HCT116 (cell line): ENCODE measurements around the gene SLC16A13. TPM values are rescaled to one million over a fixed set of nuclear protein-coding genes. Genes with fewer than 3 reads are reported as not detected.

Experiments used
- ATAC-seq: fragments of 200-7000 bp; cut with Tn5 transposase; 2 replicates; pipeline ENCODE4 v1.9.1; 2020; ENCODE audit warnings: mild to moderate bottlenecking, moderate library complexity
- BruUV-seq: library from RNA; stranded (reverse); fragments of 400-500 nt; replicated peaks from 2 replicates; lab custom pipeline; 2021; lab: Mats Ljungman, UMichigan
- CTCF ChIA-PET: fragments of 300-600 bp; sonication (Branson Sonifier 250); formaldehyde crosslinking; loops from one replicate; lab custom pipeline; 2021; ENCODE audit warnings: antibody characterized with exemption; lab: Charles Lee
- POLR2A ChIA-PET: fragments of 300-600, 350-600 bp; sonication (Branson Sonifier 250); formaldehyde crosslinking; loops from one replicate; lab custom pipeline; 2021; ENCODE audit warnings: antibody characterized with exemption; lab: Charles Lee
- RAD21 ChIA-PET, 2 experiments: fragments of 300-600 bp; sonication (Branson Sonifier 250); formaldehyde crosslinking; loops; one replicate each; lab custom pipeline; 2023; ENCODE audit warnings: low total read pairs in 2 of 2; ENCODE audit not compliant: uncharacterized antibody in 2 of 2, unreplicated experiment in 2 of 2, low non-redundant PET in 1 of 2; lab: Charles Lee
- DNase-seq: peaks from one replicate; pipeline ENCODE4 v3.0.0-alpha.2; 2010; ENCODE audit warnings: low read depth, low spot score
- H2AFZ ChIP-seq: fragments of 200-600 bp; shearing (Covaris generic), sonication (generic); 2 replicates; pipeline ENCODE4 v1.6.1; 2017; ENCODE audit warnings: low read depth, mixed run types, mixed read lengths, antibody characterized with exemption, low read length; ENCODE audit not compliant: poor library complexity, severe bottlenecking
- H3K27ac ChIP-seq: 2 replicates; pipeline ENCODE4 v1.5.1; 2012; ENCODE audit warnings: low read depth, low read length
- H3K27me3 ChIP-seq: fragments of 200-600 bp; sonication (generic); 2 replicates; pipeline ENCODE4 v1.6.1; 2016; ENCODE audit warnings: mixed run types, low read length, mixed read lengths; ENCODE audit not compliant: insufficient read depth
- H3K36me3 ChIP-seq, 2 experiments: fragments of 200-500 bp in 1 of 2; fragments of 200-600 bp in 1 of 2; sonication (Bioruptor generic) in 1 of 2; sonication (generic) in 1 of 2; 2 replicates each; pipeline versions ENCODE4 v1.5.1 to v1.6.1; 2014 to 2016; ENCODE audit warnings: low read length in 2 of 2, inconsistent platforms in 1 of 2, mixed read lengths in 1 of 2, mixed run types in 1 of 2; ENCODE audit not compliant: insufficient read depth in 2 of 2, control insufficient read depth in 1 of 2
- H3K4me1 ChIP-seq, 2 experiments: fragments of 200-600 bp in 1 of 2; sonication (generic) in 1 of 2; 2 replicates each; pipeline versions ENCODE4 v1.5.1 to v1.6.1; 2012 to 2017; ENCODE audit warnings: low read length in 2 of 2, inconsistent platforms in 1 of 2, mild to moderate bottlenecking in 1 of 2, mixed read lengths in 1 of 2, mixed run types in 1 of 2, moderate library complexity in 1 of 2; ENCODE audit not compliant: insufficient read depth in 2 of 2, control insufficient read depth in 1 of 2
- H3K4me2 ChIP-seq: fragments of 200-600 bp; sonication (generic); 2 replicates; pipeline ENCODE4 v1.6.1; 2017; ENCODE audit warnings: mixed run types, low read length, mixed read lengths
- H3K4me3 ChIP-seq, 2 experiments: fragments of 200-600 bp in 1 of 2; sonication (generic) in 1 of 2; replicated peaks in 1 of 2; 2 replicates each; pipeline ENCODE4 v1.5.1; 2011 to 2016; ENCODE audit warnings: low read length in 2 of 2, control low read depth in 1 of 2, low read depth in 1 of 2, mild to moderate bottlenecking in 1 of 2, mixed read lengths in 1 of 2, mixed run types in 1 of 2
- H3K79me2 ChIP-seq: fragments of 200-600 bp; sonication (generic); 2 replicates; pipeline ENCODE4 v1.6.1; 2017; ENCODE audit warnings: mild to moderate bottlenecking, mixed run types, low read length, moderate library complexity, mixed read lengths; ENCODE audit not compliant: insufficient read depth
- H3K9ac ChIP-seq: fragments of 200-600 bp; sonication (generic); 2 replicates; pipeline ENCODE4 v1.6.1; 2016; ENCODE audit warnings: low read length, mixed read lengths
- H3K9me2 ChIP-seq: fragments of 200-600 bp; sonication (generic), shearing (Covaris generic); 2 replicates; pipeline ENCODE4 v1.6.1; 2017; ENCODE audit warnings: mixed run types, mild to moderate bottlenecking, moderate library complexity; ENCODE audit not compliant: insufficient read depth
- H3K9me3 ChIP-seq, 2 experiments: fragments of 200-500 bp in 1 of 2; fragments of 200-600 bp in 1 of 2; sonication (Bioruptor generic) in 1 of 2; sonication (generic) in 1 of 2; 2 replicates each; pipeline ENCODE4 v1.6.1; 2014 to 2017; ENCODE audit warnings: low read length in 2 of 2, mixed read lengths in 2 of 2, inconsistent platforms in 1 of 2, low read depth in 1 of 2, mild to moderate bottlenecking in 1 of 2, mixed run types in 1 of 2, moderate library complexity in 1 of 2; ENCODE audit not compliant: control insufficient read depth in 1 of 2, insufficient read depth in 1 of 2
- H4K20me1 ChIP-seq: fragments of 200-600 bp; sonication (generic), shearing (Covaris generic); 2 replicates; pipeline ENCODE4 v1.6.1; 2017; ENCODE audit warnings: mixed run types, mild to moderate bottlenecking, moderate library complexity; ENCODE audit not compliant: insufficient read depth
- CBX3 ChIP-seq: IDR thresholded peaks from 2 replicates; pipeline ENCODE4 v1.6.1; 2012; ENCODE audit warnings: low read depth
- ELF1 ChIP-seq: IDR thresholded peaks from 2 replicates; pipeline ENCODE4 v1.6.1; 2012; ENCODE audit warnings: low read depth, borderline replicate concordance
- FOSL1 ChIP-seq: IDR thresholded peaks from 2 replicates; pipeline ENCODE4 v1.6.1; 2012; ENCODE audit warnings: low read depth
- JUND ChIP-seq: IDR thresholded peaks from 2 replicates; pipeline ENCODE4 v1.6.1; 2012
- POLR2A ChIP-seq: IDR thresholded peaks from 2 replicates; pipeline ENCODE4 v1.7.0; 2011; ENCODE audit warnings: borderline replicate concordance; ENCODE audit not compliant: insufficient read depth, insufficient read length; ENCODE audit errors: extremely low read depth
- RAD21 ChIP-seq: IDR thresholded peaks from 2 replicates; pipeline ENCODE4 v1.6.1; 2012; ENCODE audit warnings: low read depth, mild to moderate bottlenecking
- TCF7L2 ChIP-seq: IDR thresholded peaks from 2 replicates; pipeline ENCODE4 v1.7.0; 2011; ENCODE audit warnings: borderline replicate concordance, inconsistent platforms; ENCODE audit not compliant: insufficient read depth, insufficient read length; ENCODE audit errors: extremely low read depth
- YY1 ChIP-seq: IDR thresholded peaks from 2 replicates; pipeline ENCODE4 v1.6.1; 2011; ENCODE audit warnings: low read length, low read depth, moderate library complexity, mild to moderate bottlenecking; ENCODE audit not compliant: insufficient replicate concordance; ENCODE audit errors: extremely low read depth
- ZFX ChIP-seq: fragments of 450-650 bp; IDR thresholded peaks from 2 replicates; pipeline ENCODE4 v1.6.1; 2017
- ZNF274 ChIP-seq: fragments of 200-500 bp; sonication (Bioruptor generic); IDR thresholded peaks from 2 replicates; pipeline ENCODE4 v1.6.1; 2014; ENCODE audit warnings: mild to moderate bottlenecking, low read depth, low read length, inconsistent platforms
- intact Hi-C: fragments of 100-400 bp; cut with micrococcal nuclease; formaldehyde crosslinking; loops from 2 replicates; pipeline ENCODE4 v1.10.0; 2022
- total RNA-seq: library from RNA; stranded (reverse); gene quantifications from one replicate; pipeline ENCODE4 v1.2.1, GENCODE V29; 2021; ENCODE audit not compliant: unreplicated experiment
- TF ChIP-seq, protein P1 (sequence below): IDR thresholded peaks from 2 replicates; pipeline ENCODE4 v1.6.1; 2012; ENCODE audit warnings: low read depth
- TF ChIP-seq, protein P2 (sequence below): IDR thresholded peaks from 2 replicates; pipeline ENCODE4 v1.6.1; 2011; ENCODE audit warnings: mild to moderate bottlenecking, low read length, moderate library complexity; ENCODE audit not compliant: insufficient replicate concordance; ENCODE audit errors: extremely low read depth

The SLC16A13 gene
- total RNA-seq, 1 experiment from 2014 or later, result 6.8 TPM

DNA sequence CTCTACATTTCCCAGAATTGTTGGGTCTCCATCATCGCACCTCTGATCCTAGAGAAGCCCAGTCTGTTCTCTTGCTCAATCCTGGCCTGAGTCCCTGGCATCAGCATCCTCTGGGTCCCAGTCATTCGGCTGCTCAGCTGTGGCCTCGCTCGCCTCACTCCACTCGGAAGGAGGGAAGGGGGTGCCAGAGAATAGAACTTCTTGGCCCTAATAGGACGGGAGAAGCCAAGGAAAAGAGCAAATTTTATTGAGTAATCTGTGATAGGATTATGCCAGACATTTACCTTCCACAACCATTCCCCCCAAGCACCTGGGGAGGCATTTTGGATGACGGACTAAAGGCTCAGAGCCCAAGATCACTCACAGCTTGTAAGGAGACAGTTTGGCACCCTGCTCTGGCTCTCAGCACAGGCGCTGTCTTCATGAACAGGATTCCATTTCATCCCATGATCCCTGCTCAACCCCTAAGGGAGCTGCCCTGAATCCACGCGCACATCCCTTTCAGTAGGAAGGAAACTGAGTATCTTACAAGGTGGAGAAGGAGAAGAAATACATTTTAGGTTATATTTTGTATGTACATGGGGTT lies 44.7 kb downstream of the SLC16A13 start:
- Histone ChIP-seq H4K20me1 (no peaks in the 10 kb centered on the region), H3K4me3 (no peak overlapping the region), H3K9me3 (no peaks in the 10 kb centered on the region), H3K27ac (no peak overlapping the region), H3K79me2 (no peaks in the 10 kb centered on the region), H2AFZ (no peak overlapping the region), H3K27me3 (no peaks in the 10 kb centered on the region), H3K9ac (no peak overlapping the region), H3K4me2 (no peak overlapping the region), H3K9me2 (no peaks in the 10 kb centered on the region), H3K36me3 (no peaks in the 10 kb centered on the region), H3K4me1 (no peaks in the 10 kb centered on the region)
- no peak for TF ChIP-seq FOSL1
- TF ChIP-seq ZFX, result no peak
- no peak for TF ChIP-seq CBX3
- TF ChIP-seq YY1, result no peak
- TF ChIP-seq JUND, result no peak
- TF ChIP-seq RAD21, result no peak
- TF ChIP-seq ZNF274, result no peak
- TF ChIP-seq POLR2A, result no peak
- TF ChIP-seq TCF7L2, result no peak
- no peak for TF ChIP-seq ELF1
- intact Hi-C loops, result no loop called here
- BruUV-seq, result no TSS peak
- no peak for ATAC-seq
- no peak for DNase-seq
- ChIA-PET POLR2A (no interaction called here), RAD21 (no interaction called here), CTCF (no interaction called here)

DNA sequence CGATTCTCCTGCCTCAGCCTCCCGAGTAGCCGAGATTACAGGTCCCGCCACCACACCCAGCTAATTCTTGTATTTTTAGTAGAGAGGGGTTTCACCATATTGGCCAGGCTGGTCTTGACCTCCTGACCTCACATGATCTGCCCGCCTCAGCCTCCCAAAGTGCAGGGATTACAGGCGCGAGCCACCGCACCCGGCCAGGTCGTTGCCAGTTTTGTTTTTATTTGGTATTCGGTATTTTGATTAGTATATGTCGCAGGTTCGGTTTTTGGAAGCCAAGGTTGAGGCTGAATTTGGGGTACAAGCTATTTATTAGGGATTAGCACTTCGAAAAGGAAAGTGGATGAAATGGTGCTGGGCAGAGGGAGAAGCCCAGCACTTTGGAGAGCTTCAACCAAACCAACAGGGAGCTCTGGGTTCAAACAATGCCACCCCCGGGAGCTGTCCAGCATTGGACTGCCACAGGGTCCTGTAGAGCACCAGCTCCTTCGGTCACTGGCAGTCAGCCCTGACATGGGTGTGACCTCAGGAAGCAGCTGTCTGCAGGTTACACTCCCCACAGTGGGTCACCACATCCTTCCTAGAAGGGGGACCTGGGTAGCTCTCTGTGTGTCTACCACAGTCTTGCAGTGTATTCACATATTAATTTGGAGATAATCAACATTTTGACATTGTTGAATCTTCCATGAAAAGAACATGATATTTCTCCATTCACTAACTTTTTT lies 45.7 kb downstream of the SLC16A13 start:
- no peaks in the 10 kb centered on the region for H4K20me1 ChIP-seq
- DNase-seq, result no peak
- no peak overlapping the region for H3K4me2 ChIP-seq
- ATAC-seq, result no peak
- TF ChIP-seq TCF7L2, result no peak
- TF ChIP-seq, protein P1, sequence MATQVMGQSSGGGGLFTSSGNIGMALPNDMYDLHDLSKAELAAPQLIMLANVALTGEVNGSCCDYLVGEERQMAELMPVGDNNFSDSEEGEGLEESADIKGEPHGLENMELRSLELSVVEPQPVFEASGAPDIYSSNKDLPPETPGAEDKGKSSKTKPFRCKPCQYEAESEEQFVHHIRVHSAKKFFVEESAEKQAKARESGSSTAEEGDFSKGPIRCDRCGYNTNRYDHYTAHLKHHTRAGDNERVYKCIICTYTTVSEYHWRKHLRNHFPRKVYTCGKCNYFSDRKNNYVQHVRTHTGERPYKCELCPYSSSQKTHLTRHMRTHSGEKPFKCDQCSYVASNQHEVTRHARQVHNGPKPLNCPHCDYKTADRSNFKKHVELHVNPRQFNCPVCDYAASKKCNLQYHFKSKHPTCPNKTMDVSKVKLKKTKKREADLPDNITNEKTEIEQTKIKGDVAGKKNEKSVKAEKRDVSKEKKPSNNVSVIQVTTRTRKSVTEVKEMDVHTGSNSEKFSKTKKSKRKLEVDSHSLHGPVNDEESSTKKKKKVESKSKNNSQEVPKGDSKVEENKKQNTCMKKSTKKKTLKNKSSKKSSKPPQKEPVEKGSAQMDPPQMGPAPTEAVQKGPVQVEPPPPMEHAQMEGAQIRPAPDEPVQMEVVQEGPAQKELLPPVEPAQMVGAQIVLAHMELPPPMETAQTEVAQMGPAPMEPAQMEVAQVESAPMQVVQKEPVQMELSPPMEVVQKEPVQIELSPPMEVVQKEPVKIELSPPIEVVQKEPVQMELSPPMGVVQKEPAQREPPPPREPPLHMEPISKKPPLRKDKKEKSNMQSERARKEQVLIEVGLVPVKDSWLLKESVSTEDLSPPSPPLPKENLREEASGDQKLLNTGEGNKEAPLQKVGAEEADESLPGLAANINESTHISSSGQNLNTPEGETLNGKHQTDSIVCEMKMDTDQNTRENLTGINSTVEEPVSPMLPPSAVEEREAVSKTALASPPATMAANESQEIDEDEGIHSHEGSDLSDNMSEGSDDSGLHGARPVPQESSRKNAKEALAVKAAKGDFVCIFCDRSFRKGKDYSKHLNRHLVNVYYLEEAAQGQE, result peak; percentile 59
- TF ChIP-seq, protein P2, sequence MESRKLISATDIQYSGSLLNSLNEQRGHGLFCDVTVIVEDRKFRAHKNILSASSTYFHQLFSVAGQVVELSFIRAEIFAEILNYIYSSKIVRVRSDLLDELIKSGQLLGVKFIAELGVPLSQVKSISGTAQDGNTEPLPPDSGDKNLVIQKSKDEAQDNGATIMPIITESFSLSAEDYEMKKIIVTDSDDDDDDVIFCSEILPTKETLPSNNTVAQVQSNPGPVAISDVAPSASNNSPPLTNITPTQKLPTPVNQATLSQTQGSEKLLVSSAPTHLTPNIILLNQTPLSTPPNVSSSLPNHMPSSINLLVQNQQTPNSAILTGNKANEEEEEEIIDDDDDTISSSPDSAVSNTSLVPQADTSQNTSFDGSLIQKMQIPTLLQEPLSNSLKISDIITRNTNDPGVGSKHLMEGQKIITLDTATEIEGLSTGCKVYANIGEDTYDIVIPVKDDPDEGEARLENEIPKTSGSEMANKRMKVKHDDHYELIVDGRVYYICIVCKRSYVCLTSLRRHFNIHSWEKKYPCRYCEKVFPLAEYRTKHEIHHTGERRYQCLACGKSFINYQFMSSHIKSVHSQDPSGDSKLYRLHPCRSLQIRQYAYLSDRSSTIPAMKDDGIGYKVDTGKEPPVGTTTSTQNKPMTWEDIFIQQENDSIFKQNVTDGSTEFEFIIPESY, result no peak
- CTCF ChIA-PET, result no interaction called here
- H3K4me1 ChIP-seq, result no peaks in the 10 kb centered on the region
- H3K9me2 ChIP-seq, result no peaks in the 10 kb centered on the region
- no peak overlapping the region for H2AFZ ChIP-seq
- no peaks in the 10 kb centered on the region for H3K36me3 ChIP-seq
- H3K4me3 ChIP-seq, result no peak overlapping the region
- POLR2A ChIA-PET, result no interaction called here
- RAD21 ChIA-PET, result no interaction called here
- H3K27ac ChIP-seq, result no peak overlapping the region
- intact Hi-C loops, result no loop called here
- H3K27me3 ChIP-seq, result no peaks in the 10 kb centered on the region
- H3K9ac ChIP-seq, result no peak overlapping the region
- BruUV-seq, result no TSS peak
- no peaks in the 10 kb centered on the region for H3K79me2 ChIP-seq
- no peaks in the 10 kb centered on the region for H3K9me3 ChIP-seq
